NOMO-1 treated with DMSO at 0.1 percent for 48 hours (cell line): Measurements from ENCODE around the gene CCR5.
"Not testable (repeated sequence)": the region's sequence is repeated elsewhere in the genome, so short reads cannot be mapped to it uniquely, and the experiment has no call there.

ENCODE experiments used
- DNase-seq: peaks from one replicate; lab custom pipeline; 2025; ENCODE audit not compliant: unreplicated experiment; lab: John Stamatoyannopoulos, UW

CCR5 gene

DNA sequence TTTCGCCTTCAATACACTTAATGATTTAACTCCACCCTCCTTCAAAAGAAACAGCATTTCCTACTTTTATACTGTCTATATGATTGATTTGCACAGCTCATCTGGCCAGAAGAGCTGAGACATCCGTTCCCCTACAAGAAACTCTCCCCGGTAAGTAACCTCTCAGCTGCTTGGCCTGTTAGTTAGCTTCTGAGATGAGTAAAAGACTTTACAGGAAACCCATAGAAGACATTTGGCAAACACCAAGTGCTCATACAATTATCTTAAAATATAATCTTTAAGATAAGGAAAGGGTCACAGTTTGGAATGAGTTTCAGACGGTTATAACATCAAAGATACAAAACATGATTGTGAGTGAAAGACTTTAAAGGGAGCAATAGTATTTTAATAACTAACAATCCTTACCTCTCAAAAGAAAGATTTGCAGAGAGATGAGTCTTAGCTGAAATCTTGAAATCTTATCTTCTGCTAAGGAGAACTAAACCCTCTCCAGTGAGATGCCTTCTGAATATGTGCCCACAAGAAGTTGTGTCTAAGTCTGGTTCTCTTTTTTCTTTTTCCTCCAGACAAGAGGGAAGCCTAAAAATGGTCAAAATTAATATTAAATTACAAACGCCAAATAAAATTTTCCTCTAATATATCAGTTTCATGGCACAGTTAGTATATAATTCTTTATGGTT is at the start of gene CCR5:
Gene CCR5 (plus strand): TSS at position 108 of the 680 bp plus-strand sequence. CDS start 1,957 bp downstream, outside the sequence.
- peak; percentile 58 for DNase-seq

DNA sequence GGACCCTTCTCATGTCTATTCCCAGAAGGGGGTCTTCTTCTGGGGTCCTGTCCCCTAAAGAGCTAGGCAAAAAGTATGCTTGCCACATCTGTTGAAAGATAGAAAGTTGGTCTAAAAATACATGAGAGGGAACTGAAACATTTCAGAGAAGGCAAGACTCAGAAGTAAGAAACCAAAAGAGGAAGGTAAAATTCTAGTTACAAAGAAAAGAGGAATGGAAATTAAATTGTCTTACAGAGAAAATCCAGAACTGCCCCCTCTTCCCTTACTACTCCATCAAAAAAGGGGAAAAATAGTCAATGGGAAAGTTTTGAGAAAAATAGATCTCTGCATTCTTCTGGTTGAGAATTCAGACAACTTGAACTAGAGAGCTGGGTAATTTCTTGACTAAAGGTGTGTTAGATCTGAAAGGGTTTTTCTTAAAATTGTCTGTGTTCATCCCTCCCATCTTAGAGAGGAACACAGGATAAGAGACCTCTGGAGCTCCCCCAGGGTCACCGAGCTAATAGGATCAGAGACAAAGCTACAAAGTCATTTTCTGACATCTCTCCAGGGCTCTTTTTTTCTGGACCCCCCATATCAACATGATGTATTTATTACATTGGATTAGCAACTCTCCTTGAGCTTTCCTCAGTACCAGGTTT is 49.2 kb upstream of the CCR5 start:
- peak; percentile 97 for DNase-seq

DNA sequence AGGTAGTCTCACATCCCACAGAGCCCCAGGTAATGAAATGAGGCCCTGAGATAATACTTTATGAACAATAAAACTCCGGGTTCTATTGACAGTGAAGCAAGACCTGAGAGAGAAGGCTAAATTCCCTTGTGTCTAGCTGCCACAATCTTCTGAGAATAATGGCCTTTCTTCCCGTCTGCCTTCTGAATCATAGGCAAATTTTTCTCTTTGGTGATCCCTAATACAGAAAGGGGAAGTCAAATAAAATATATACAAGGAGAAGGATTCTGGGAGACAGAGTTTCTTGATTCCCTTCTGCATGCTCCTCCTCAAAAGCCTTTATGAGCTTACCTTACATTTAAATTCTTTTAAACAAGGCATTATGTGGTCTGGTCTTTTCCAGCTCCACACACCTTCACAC is 46.7 kb upstream of the CCR5 start:
- DNase-seq, result no peak

DNA sequence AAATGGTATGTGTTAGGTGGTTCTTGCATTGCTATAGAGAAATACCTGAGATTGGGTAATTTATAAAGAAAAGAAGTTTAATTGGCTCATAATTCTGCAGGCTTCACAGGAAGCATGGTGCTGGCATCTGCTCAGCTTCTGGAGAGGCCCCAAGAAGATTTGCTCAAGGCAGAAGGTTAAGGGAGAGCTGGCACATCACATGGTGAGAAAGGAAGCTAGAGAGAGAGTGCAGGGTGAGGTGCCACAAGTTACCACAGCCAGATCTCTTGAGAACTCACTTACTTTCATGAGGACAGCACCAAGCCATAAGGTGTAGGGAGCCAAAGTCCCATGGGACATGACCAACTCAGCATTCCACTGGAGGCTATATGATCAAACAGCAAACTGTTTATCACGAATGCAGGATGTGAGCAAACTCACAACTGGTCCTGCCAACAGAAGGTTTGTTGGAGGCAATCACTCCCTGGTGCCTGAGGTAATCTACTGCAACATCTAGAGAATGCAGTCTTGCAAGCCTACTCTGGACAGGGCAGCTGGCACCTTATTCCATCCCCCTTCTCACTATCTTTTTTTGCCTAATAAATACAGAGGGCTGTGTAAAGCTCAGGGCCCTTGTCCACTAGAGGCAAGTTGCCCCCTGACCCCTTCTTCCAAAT is 45.0 kb upstream of the CCR5 start:
- DNase-seq, result no peak

DNA sequence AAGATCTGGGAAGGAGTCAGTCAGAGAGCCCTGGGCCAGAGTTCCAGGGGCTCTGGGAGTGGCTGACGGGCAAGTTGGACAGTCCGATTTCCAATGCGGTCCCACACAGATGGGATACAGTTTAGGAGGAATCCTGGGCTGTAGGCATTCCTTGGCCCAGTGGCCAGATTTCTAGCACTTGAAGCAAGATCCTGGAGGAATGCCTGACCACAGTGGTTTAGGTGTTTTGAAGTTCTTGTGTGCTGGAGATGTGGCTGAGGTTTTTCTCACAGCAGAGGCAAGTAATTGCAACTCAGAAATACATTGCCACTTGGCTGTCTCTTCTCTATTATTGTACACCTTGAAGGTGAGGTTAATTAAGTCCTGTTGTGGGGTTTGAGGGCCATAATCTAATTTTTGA is 40.1 kb upstream of the CCR5 start:
- not testable (repeated sequence) for DNase-seq

DNA sequence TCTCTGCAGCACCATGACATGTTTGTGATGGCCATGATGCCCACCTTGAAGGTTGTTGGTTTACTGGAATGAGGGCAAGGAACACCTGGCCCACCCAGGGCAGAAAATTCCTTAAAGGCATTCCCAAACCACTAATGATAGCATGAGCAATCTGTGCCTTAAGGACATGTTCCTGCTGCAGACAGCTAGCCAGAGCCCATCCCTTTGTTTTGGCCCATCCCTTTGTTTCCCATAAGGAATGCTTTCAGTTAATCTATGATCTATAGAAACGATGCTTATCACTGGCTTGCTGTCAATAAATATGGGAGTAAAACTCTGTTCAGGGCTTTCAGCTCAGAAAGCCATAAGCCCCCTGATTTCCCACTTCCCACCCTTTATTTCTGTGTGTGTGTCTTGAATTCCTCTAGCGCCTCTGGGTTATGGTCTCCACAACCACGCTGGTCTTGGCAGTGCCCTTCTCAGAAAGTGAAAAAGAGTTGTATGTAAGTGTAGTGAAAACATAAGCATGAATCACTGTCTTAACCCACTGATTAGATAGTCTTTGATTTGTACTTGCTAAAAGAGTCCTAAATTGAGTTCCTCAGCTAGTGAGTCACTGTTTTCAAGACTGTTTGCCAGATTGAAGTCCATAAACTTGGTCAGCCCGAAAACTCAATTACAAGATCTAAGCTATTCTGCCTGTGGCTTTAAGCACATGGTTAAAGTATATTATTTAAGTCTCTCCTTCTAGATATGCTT is 35.8 kb upstream of the CCR5 start:
- no peak for DNase-seq

DNA sequence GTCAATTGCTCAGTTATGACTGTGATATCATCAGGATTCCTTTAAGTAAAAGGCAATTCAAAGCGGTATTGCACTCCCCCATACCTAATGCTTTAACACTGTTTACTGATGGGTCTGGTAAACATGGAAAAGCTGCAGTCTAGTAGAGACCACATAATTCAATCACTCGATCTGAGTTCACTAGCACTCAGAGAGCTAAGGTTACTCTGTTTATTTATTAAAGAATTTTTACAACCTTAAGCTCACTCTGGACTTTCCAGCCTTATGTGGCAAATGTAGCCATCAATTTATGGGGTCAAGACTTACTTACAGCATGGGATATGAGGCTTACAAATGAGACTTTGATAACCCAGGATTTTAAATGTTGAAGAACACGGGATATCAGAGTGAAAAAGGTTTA is 35.2 kb upstream of the CCR5 start:
- no peak for DNase-seq

DNA sequence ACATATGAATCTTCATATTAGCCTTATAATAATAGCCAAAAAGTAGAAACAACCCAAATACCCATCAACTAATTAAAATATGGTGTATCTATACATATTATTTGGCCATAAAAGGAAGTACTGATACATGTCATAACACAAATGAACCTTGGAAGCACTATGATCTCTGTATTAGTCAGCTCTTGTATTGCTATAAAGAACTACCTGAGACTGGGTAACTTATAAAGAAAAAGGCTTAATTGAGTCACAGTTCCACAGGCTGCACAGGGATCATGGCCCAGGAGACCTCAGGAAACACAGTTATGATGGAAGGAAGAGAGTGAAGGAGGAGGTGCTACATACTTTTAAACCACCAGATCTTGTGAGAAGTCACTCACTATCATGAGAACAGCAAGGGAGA is 32.8 kb upstream of the CCR5 start:
- no peak for DNase-seq

DNA sequence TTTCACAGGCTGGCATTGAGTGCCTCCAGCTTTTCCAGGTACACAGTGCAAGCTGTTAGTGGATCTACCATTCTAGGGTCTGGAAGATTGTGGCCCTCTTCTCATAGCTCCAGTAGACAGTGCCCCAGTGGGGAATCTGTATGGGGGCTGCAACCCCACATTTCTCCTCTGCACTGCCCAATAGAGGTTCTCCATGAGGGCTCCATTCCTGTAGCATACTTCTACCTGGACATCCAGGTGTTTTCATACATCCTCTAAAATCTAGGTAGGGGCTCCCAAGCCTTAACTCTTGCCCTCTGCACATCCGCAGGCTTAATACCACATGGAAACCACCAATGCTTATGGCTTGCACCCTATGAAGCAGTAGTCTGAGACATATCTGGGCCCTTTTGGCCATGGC is 31.9 kb upstream of the CCR5 start:
- DNase-seq, result no peak

DNA sequence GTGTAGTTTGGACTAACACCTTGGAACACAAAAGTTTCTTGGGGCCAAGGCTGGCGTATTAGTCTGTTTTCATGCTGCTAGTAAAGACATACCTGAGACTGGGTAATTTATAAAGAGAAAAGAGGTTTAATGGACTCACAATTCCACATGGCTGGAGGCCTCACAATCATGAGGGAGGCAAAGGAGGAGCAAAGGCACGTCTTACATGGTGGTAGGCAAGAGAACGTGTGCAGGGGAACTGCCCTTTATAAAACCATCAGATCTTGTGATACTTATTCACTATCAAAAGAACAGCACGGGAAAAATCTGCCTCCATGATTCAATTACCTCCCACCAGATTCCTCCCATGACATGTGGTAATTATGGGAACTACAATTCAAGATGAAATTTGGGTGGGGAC is 26.3 kb upstream of the CCR5 start:
- DNase-seq, result no peak

DNA sequence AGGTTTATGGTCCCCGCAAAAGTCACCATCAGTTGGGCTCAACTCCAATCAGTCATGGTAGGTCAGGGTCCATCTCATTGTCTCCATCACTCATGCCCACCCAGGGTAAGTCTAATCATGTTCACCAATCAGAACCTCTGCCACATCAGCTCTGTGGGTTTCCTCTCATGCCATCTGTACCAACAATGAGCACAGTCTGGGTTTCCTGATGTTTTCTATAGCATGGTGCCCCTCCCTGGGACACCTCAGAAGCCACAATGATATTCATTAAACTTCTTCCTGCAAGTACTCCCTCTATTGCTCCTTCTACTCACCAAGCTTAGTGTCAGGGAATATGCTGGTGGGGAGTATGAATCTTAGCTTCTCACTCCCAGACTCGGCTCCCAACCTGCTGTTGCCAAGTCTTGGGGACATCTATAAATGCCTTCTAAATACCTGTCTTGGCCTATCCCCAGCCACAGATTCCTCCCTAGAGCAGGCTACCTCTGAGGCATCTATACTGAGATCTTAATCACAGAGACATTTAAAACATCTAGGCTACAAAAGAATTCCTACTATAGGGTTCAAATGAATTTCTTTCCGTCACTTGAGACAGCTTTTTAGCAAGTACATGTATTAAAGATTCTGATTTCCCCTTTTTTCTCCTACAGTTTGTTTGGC is 21.8 kb upstream of the CCR5 start:
- DNase-seq, result no peak

DNA sequence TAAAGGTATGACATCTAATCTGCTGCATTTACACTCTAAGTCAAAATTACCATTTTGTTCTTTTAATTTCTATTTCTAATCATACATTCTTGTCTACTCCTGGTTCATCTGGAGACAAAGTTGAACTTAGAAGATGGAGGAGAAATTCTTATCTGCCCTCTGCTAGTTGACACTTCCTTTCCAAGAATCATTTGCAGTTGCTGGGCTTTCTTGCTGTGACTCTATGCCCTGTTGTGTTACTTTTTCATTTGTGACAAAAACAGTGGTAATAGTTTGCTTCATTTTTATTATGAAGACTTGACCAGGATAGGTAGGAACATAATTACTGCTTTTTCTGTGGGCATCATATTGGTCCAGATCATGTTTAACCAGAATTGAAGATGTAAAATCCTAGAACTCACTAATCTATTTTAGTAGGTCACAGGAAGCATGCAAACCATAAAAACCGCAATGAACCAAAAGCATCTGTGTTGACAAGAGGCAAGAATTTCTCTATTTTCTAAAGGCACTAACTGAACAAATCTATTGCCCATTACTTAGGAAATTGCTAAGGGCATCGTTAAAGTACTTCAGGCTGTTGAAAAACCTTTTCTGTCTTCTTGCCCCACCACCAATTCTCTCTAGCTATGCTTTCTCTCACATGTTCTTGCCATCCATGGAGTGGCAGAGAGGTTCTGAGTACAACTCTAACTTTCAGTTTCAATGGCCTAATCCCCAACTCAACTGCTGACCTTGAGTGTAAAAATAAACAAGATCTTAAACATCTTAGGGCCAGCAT is 21.1 kb upstream of the CCR5 start:
- DNase-seq, result peak; percentile 73

DNA sequence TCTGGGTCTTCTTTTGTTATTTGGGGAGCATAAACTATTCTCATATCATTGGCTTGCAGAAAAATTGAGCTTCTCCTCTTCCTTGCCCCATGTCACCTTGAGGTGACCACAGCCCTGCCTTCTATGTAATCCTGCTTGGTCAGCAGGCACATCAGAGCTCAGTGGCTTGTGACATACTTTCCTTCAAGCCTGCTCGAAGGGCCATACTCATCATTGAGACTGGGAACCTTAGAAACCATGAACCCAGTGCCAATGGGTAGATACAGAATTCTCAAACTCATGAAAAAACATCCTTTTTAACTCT is 20.5 kb upstream of the CCR5 start:
- peak; percentile 67 for DNase-seq

DNA sequence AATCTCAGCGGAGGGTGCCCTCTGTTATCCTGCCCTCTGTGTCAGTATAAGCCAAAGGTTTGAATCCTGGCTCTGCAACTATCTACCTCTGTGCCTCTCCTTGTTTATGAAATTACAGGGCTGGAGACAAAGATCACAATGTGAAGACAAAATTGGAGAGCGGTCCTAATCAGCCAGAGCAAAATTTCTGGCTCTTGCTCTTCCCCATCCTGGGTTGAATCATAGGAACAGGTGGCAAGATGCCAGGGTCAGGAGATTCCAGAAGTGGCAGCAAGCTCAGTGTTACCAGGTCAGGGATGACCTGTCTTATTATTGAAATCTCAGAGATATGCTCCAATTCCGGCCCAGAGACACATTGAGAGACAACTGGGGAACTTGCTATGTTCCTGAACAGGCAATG is 19.1 kb upstream of the CCR5 start:
- no peak for DNase-seq

DNA sequence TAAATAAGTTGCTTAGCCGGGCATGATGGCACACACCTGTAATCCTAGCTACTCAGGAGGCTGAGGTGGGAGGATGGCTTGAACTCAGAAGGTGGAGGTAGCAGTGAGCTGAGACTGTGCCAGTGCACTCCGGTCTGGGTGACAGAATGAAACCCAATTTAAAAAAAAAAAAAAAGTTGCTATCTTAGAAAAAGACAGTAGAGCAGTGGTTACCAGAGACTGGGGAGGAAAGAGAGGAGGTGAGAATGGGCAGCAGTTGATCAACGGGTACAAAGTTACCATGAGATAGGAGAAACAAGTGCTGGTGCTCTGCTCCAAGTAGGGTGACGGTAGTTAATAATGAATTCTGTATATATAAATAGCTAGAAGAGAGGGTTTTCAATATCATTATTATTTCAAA is 17.7 kb upstream of the CCR5 start:
- no peak for DNase-seq

DNA sequence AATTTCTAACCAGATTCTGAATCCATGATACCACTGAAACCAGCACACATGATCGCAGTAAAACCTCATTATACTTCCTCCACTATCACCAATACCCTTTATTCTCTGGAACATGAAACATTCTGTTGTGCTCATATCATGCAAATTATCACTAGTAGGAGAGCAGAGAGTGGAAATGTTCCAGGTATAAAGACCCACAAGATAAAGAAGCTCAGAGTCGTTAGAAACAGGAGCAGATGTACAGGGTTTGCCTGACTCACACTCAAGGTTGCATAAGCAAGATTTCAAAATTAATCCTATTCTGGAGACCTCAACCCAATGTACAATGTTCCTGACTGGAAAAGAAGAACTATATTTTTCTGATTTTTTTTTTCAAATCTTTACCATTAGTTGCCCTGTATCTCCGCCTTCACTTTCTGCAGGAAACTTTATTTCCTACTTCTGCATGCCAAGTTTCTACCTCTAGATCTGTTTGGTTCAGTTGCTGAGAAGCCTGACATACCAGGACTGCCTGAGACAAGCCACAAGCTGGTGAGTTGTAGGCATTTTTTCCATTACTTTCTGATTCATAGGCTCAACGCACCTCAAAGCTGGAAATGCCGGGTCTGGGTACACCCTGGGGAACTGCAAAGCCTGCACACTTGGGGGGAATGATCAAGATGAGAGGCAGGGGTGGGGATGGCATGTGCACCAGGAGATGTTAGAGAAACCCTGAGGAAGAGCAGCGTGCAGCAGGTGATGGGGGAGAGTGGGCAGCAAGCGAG is 16.9 kb upstream of the CCR5 start, which contains the start of gene CCR2:
Gene CCR2 (plus strand): TSS at position 465 of the 764 bp plus-strand sequence. CDS start 3,417 bp downstream, outside the sequence.
- peak; percentile 56 for DNase-seq

DNA sequence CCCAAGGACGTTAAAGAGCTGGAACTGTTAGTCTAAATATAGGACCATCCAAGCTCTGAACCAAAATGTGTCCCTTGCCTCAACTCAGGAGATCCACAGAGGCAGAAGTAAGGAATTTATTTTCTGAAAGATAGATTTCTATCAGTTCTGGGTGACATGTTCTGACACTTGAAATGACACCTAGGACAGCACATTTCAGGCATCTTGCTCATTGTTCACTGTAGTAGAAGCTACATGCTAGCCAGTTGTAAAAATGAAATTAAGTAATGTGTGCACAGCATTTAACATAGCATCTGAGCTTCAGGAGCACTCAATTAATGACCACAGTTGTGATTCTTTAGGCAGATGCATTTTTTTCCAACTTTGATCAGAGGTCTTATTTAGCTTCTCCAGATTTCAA is 16.3 kb upstream of the CCR5 start:
- DNase-seq, result no peak

DNA sequence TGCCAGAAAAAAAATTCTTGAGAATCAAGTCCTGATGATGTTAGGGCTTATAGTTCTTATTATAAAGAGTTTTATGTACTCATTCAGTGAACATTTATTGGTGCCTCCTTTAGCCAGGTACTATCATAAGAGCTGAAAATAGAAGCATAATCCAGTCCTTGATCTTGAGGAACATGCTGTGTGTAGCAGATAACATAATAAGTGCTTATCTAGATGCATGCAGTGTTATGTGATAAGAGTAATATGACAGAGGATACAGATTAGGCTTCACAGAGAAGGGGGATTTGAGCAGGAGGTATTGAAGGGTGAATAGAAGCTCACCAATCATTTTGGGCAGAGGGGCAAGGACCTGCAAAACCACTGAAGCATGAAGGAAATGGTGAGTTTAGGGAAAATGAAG is 15.8 kb upstream of the CCR5 start:
- DNase-seq, result no peak

DNA sequence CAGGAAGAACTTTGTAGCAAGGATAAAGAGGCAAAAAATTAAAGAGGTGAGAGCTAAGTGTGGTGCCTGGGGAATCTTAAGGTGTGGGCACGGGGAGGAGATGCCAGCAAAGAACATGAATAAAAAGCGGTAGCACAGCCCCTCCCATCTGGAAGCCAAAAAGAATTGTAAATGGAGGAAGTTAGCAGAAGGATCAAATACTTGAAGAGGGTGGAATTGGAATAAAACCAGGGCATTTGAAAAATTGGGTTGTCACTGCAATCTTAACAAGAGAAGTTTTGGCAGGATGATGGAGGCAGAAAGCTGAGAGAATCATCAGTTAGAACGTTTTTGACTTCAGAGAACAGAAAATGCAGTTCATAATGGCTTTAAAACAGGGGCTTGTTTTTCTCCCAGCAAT is 14.5 kb upstream of the CCR5 start:
- DNase-seq, result peak; percentile 7

DNA sequence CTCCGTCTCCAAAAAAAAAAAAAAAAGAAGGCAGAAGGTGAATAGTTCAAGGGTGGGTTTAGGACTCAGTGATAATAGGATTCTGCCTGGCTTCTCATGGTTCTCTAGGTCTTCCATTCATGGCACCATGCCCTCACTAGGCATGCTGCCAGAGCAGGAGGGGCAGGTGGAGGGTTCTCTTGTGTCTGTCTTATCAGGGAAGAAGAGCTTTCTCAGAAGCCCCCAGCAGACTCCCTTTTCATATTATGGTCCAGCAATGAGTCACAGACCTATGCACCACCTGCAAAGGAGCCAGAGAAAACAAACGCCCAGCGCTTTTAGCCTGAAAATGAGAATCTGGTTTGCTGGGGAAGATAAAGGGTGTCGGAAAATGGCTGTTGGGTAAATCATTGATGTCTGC is 13.8 kb upstream of the CCR5 start:
- DNase-seq, result no peak
